ENCODE measurements around the gene IQSEC2.

DNA sequence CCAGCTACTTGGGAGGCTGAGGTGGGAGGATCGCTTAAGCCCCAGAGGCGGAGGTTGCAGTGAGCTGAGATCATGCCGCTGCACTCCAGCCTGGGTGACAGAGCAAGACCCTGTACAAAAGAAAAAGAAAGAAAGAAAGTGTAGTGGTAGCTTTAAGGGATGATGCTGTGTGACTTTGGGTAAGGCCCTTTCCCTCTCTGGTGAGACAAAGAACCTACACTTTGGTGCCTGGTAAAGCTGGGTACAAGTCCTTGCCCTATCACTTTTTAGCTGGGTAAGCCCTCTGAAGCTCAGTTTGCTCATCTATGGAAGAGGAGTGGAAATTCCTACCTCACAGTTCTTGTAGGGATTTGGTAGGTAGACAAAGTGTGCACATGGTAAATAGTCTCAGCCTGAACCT, 1.7 kb upstream of the IQSEC2 start:
- TF ChIP-seq CTCF (IDR thresholded peaks at IDR 0.05; ENCODE audit: low read length) (no peak), EZH2 (optimal IDR thresholded peaks at IDR 0.05; ENCODE audit: low read depth, low read length) (no peak), EZH2phosphoT487 (IDR thresholded peaks at IDR 0.05; ENCODE audit: low read length) (no peak)

All from MM.1S (cell line).